Astrocyte (in vitro differentiated cells and primary cell): Measurements from ENCODE around the gene RABL3. TPM values are rescaled to one million over a fixed set of nuclear protein-coding genes. Genes with fewer than 3 reads are reported as not detected.

ENCODE experiments used
- DNase-seq: peaks from one replicate; pipeline ENCODE4 v3.0.0-alpha.2; 2010; ENCODE audit warnings: low read depth
- FAIRE-seq: peaks from 2 replicates; lab custom pipeline; 2011; peaks lifted over from hg19 to GRCh38; lab: Jason Lieb, UNC
- H2AFZ ChIP-seq: 2 replicates; pipeline ENCODE4 v1.6.0; 2012; ENCODE audit warnings: low read depth, low read length, inconsistent platforms
- H3K27ac ChIP-seq: 2 replicates; pipeline ENCODE4 v1.5.1; 2011; ENCODE audit warnings: low read depth, low read length, inconsistent platforms
- H3K27me3 ChIP-seq: 2 replicates; pipeline ENCODE4 v1.6.0; 2011; ENCODE audit warnings: low read length, inconsistent platforms; ENCODE audit not compliant: insufficient read depth
- H3K36me3 ChIP-seq: 2 replicates; pipeline ENCODE4 v1.5.1; 2011; ENCODE audit warnings: low read length, inconsistent platforms; ENCODE audit not compliant: insufficient read depth
- H3K4me1 ChIP-seq: 2 replicates; pipeline ENCODE4 v1.5.1; 2011; ENCODE audit warnings: low read length, inconsistent platforms; ENCODE audit not compliant: insufficient read depth
- H3K4me2 ChIP-seq: 2 replicates; pipeline ENCODE4 v1.6.0; 2012; ENCODE audit warnings: low read length, inconsistent platforms
- H3K4me3 ChIP-seq: 2 replicates; pipeline ENCODE4 v1.5.1; 2011; ENCODE audit warnings: low read depth, mild to moderate bottlenecking, low read length, inconsistent platforms; ENCODE audit not compliant: insufficient read depth
- H3K79me2 ChIP-seq: 2 replicates; pipeline ENCODE4 v1.6.0; 2012; ENCODE audit warnings: mild to moderate bottlenecking, low read length, inconsistent platforms; ENCODE audit not compliant: insufficient read depth
- H3K9ac ChIP-seq: 2 replicates; pipeline ENCODE4 v1.6.0; 2012; ENCODE audit warnings: mild to moderate bottlenecking, low read length, inconsistent platforms
- H3K9me3 ChIP-seq: 2 replicates; pipeline ENCODE4 v1.5.1; 2012; ENCODE audit warnings: low read depth, mild to moderate bottlenecking, low read length, inconsistent platforms; ENCODE audit not compliant: insufficient read depth
- H4K20me1 ChIP-seq: 2 replicates; pipeline ENCODE4 v1.6.0; 2012; ENCODE audit warnings: low read length, inconsistent platforms; ENCODE audit not compliant: insufficient read depth
- H3K27ac Mint-ChIP-seq: one replicate; pipeline ENCODE4 v1.8.0; 2021; ENCODE audit warnings: mild to moderate bottlenecking, mixed read lengths; ENCODE audit not compliant: unreplicated experiment
- H3K27me3 Mint-ChIP-seq: one replicate; pipeline ENCODE4 v1.8.0; 2021; ENCODE audit warnings: low read depth, mixed read lengths; ENCODE audit not compliant: unreplicated experiment
- H3K36me3 Mint-ChIP-seq: one replicate; pipeline ENCODE4 v1.8.0; 2021; ENCODE audit warnings: low read depth, mixed read lengths; ENCODE audit not compliant: unreplicated experiment
- H3K4me1 Mint-ChIP-seq: one replicate; pipeline ENCODE4 v1.8.0; 2021; ENCODE audit warnings: low read depth, mixed read lengths; ENCODE audit not compliant: unreplicated experiment
- H3K4me3 Mint-ChIP-seq: one replicate; pipeline ENCODE4 v1.8.0; 2021; ENCODE audit warnings: mild to moderate bottlenecking, moderate library complexity, mixed read lengths; ENCODE audit not compliant: unreplicated experiment
- H3K9me3 Mint-ChIP-seq: one replicate; pipeline ENCODE4 v1.8.0; 2021; ENCODE audit warnings: mild to moderate bottlenecking, mixed read lengths; ENCODE audit not compliant: unreplicated experiment
- CTCF ChIP-seq: IDR thresholded peaks from 2 replicates; pipeline ENCODE4 v1.5.1; 2011; ENCODE audit warnings: low read depth, mild to moderate bottlenecking, inconsistent platforms, low read length, moderate library complexity; ENCODE audit not compliant: insufficient read depth
- EZH2 ChIP-seq: IDR thresholded peaks from 2 replicates; pipeline ENCODE4 v1.6.1; 2012; ENCODE audit warnings: mild to moderate bottlenecking, low read length, inconsistent platforms; ENCODE audit not compliant: insufficient read depth
- total RNA-seq: library from RNA; stranded (reverse); gene quantifications from 2 replicates; pipeline ENCODE4 v1.2.1, GENCODE V29; 2021

The RABL3 gene
- total RNA-seq, 1 donor from 2014 or later, result 16.8 TPM

GRCh38 chr3:120661106-120661905 is 81.0 kb downstream of the RABL3 start:
- FAIRE-seq (no peak), DNase-seq (no peak)
- Mint-ChIP-seq H3K9me3 (peaks cover 3% of the 10 kb centered on the region), H3K27ac (no peak overlapping the region), H3K36me3 (peaks cover 2% of the 10 kb centered on the region), H3K27me3 (peaks cover 3% of the 10 kb centered on the region), H3K4me3 (no peak overlapping the region), H3K4me1 (no peaks in the 10 kb centered on the region)
- Histone ChIP-seq H3K4me1 (no peaks in the 10 kb centered on the region), H3K4me3 (no peak overlapping the region), H4K20me1 (no peaks in the 10 kb centered on the region), H3K9me3 (no peaks in the 10 kb centered on the region), H3K27me3 (no peaks in the 10 kb centered on the region), H3K27ac (no peak overlapping the region), H3K4me2 (no peak overlapping the region), H2AFZ (no peak overlapping the region), H3K9ac (no peak overlapping the region), H3K36me3 (no peaks in the 10 kb centered on the region), H3K79me2 (no peaks in the 10 kb centered on the region)
- TF ChIP-seq CTCF (no peak), EZH2 (no peak)

- Histone ChIP-seq H4K20me1 (no peaks in the 10 kb centered on the region), H2AFZ (no peak overlapping the region), H3K4me2 (no peak overlapping the region), H3K9ac (no peak overlapping the region), H3K9me3 (no peaks in the 10 kb centered on the region), H3K4me1 (no peaks in the 10 kb centered on the region), H3K27ac (no peak overlapping the region), H3K27me3 (no peaks in the 10 kb centered on the region), H3K79me2 (no peaks in the 10 kb centered on the region), H3K4me3 (no peak overlapping the region), H3K36me3 (no peaks in the 10 kb centered on the region)
- no peak for TF ChIP-seq CTCF
- TF ChIP-seq EZH2, result no peak
- Mint-ChIP-seq H3K9me3 (peaks cover 3% of the 10 kb centered on the region), H3K27me3 (peaks cover 3% of the 10 kb centered on the region), H3K4me3 (no peak overlapping the region), H3K4me1 (no peaks in the 10 kb centered on the region), H3K27ac (no peak overlapping the region), H3K36me3 (peaks cover 2% of the 10 kb centered on the region)
- DNase-seq, result no peak
- FAIRE-seq, result no peak
Measured at GRCh38 chr3:120659834-120660233, 82.5 kb downstream of the RABL3 start.

- H3K27me3 Mint-ChIP-seq, result peaks cover 3% of the 10 kb centered on the region
- no peak for FAIRE-seq
- H3K36me3 ChIP-seq, result no peaks in the 10 kb centered on the region
- TF ChIP-seq CTCF (no peak), EZH2 (no peak)
- no peak overlapping the region for H3K4me2 ChIP-seq
- H3K9me3 Mint-ChIP-seq, result peaks cover 3% of the 10 kb centered on the region
- no peaks in the 10 kb centered on the region for H4K20me1 ChIP-seq
- no peak overlapping the region for H2AFZ ChIP-seq
- no peaks in the 10 kb centered on the region for H3K79me2 ChIP-seq
- no peak overlapping the region for H3K4me3 ChIP-seq
- no peak overlapping the region for H3K4me3 Mint-ChIP-seq
- no peaks in the 10 kb centered on the region for H3K9me3 ChIP-seq
- no peak for DNase-seq
- H3K36me3 Mint-ChIP-seq, result peaks cover 2% of the 10 kb centered on the region
- H3K4me1 Mint-ChIP-seq, result no peaks in the 10 kb centered on the region
- H3K4me1 ChIP-seq, result no peaks in the 10 kb centered on the region
- no peak overlapping the region for H3K27ac Mint-ChIP-seq
- no peak overlapping the region for H3K27ac ChIP-seq
- no peak overlapping the region for H3K9ac ChIP-seq
- H3K27me3 ChIP-seq, result no peaks in the 10 kb centered on the region
Measured at GRCh38 chr3:120659285-120659684, 83.0 kb downstream of the RABL3 start.
